ENCODE data around the gene BOLA2B. TPM values are rescaled to one million over a fixed set of nuclear protein-coding genes. Genes with fewer than 3 reads are reported as not detected.

BOLA2B gene
- total RNA-seq, 1 donor from 2014 or later, result 26.9 TPM

DNA sequence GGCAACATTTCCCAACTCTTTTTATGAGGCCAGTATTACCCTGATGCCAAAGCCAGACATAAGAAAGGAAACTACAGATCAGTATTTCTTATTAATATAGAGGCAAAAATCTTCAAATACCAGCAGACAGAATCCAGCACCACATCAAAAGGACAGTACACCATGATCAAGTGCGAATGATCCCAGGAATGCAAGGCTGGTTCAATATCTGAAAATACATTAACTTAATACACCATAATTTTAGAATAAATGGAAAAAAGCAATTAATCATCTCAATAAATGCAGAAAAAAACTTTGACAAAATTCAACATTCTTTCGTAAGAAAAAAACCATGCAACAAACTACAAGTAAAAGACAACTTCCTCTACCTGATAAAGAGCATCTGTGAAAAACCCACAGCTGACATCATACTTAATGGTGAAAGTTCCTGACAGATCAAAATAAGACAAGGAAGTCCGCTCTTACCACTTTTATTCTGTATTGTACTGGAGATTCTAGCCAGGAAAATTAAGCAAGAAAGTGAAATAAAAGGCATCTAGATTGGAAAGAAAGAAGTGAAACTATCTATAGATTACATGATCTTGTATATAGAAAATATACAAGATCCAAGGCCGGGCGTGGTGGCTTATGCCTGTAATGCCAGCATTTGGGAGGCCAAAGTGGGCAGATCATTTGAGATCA, 44.1 kb downstream of the BOLA2B start:
- intact Hi-C loops (cut with DNase I), result no loop called here
- DNase-seq (ENCODE audit: low spot score), result no peak
- ATAC-seq, result no peak

DNA sequence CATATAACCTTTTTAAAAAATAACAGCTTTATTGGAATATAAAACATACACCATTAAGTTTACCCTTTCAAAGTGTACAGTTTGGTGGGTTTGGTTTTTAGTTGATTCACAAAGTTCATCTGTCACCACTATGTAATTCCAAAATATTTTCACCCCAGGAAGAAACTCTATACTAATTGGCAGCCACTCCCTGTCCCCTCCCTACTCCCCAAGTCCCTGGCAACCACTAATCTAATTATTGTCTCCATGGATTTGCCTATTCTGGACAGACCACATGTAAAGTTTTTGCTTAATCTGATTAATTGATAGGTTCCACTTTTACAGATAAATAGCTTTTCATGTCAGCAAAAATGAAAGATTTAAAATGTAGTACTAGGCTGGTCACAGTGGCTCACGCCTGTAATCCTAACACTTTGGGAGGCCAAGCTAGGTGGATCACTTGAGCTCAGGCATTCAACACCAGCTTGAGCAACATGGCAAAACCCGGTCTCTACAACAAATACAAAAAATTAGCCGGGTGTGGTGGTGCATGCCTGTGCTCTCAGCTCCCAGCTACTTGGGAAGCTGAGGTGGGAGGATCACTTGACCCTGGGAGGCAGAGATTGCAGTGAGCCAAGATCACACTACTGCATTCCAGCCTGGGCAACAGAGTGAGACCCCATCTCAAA, 45.5 kb downstream of the BOLA2B start:
- ATAC-seq, result no peak
- no peak for DNase-seq (ENCODE audit: low spot score)
- intact Hi-C loops (cut with DNase I), result no loop called here

DNA sequence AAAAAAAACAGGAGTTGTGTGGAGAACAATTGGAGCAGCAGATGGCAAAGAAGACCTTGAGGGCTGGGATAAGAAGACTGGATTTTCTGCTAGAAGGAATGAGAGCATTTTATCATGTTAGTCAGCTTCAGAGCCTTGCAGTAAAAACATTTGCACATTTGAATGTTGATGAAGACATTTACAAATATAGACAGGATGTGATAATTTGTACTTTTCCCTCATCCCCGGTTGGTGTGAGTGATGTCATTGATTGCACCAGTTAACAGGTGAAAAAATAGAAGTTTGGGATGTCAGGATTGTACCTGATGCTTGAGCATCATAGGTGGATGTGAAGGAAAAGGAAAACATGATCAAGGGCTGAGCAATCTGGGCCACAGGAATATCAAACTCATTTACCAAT, 47.8 kb downstream of the BOLA2B start:
- ATAC-seq (no peak), DNase-seq (ENCODE audit: low spot score) (no peak)
- intact Hi-C loops (cut with DNase I), result no loop called here

DNA sequence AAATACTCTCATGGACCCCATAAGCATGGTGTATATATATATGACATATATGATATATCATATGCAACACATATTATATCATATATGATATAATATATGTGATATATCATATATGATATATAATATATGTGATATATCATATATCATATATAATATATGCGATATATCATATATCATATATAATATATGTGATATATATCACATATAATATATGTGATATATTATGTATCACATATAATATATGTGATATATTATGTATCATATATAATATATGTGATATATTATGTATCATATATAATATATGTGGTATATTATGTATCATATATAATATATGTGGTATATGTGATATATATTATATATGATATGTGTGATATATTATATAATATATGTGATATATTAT, 48.5 kb downstream of the BOLA2B start:
- intact Hi-C loops (cut with DNase I), result no loop called here
- ATAC-seq, result no peak

DNA sequence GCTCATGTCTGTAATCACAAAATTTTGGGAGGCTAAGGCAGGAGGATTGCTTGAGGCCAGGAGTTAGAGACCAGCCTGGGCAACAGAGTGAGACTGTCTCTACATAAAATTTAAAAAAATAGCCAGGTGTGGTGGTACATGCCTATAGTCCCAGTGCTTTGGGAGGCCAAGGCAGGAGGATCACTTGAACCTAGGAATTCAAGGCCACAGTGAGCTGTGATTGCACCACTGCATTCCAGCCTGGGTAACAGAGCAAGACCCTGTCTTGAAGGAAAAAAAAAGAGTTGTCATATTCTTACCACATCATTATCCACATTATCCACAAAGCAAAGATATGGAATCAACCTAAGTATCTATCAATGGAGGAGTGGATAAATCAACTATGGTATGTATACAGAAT, 49.4 kb downstream of the BOLA2B start:
- intact Hi-C loops (cut with DNase I), result no loop called here
- ATAC-seq (no peak), DNase-seq (ENCODE audit: low spot score) (no peak)

More for the DNA sequence above, 48.5 kb downstream of the BOLA2B start:
- no peak for DNase-seq (ENCODE audit: low spot score)

DNA sequence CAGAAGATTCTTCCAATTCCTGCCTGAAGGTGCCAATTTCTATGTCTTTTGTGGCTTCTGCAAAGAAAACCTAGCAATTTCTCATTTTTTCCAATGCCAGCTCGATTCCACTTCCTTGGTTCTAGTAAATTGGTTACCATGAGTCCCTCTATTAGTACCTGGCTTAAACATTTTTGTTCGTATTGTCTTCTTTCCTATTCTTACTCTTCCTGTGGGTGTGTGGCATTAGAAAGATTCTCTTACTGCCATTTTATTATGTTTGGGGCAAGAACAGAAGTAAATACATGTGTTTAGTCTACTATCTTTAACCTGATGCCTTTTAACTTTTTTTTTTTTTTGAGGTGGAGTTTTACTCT, 50.1 kb downstream of the BOLA2B start:
- ATAC-seq, result no peak
- DNase-seq (ENCODE audit: low spot score), result no peak
- intact Hi-C loops (cut with DNase I), result no loop called here

Other genes starting within 250 kb of the BOLA2B start
- 82.4 TPM for gene TMEM219, start 231.6 kb downstream of the BOLA2B start, total RNA-seq
- 51.8 TPM for gene TAOK2, start 219.8 kb downstream of the BOLA2B start, total RNA-seq
- 11.1 TPM for gene HIRIP3, start 198.0 kb downstream of the BOLA2B start, total RNA-seq
- gene INO80E, start 197.4 kb downstream of the BOLA2B start, total RNA-seq, result 59.2 TPM
- gene DOC2A, start 182.6 kb downstream of the BOLA2B start, total RNA-seq, result 0.67 TPM
- gene C16orf92, start 170.5 kb downstream of the BOLA2B start, total RNA-seq, result not detected
- gene TLCD3B, start 162.4 kb downstream of the BOLA2B start, total RNA-seq, result not detected
- gene ALDOA, start 127.9 kb downstream of the BOLA2B start, total RNA-seq, result 600 TPM
- 41.2 TPM for gene PPP4C, start 117.7 kb downstream of the BOLA2B start, total RNA-seq
- 1.7 TPM for gene TBX6, start 101.7 kb downstream of the BOLA2B start, total RNA-seq
- 96.4 TPM for gene YPEL3, start 97.5 kb downstream of the BOLA2B start, total RNA-seq
- gene GDPD3, start 80.1 kb downstream of the BOLA2B start, total RNA-seq, result 17.1 TPM
- gene MAPK3, start 70.4 kb downstream of the BOLA2B start, total RNA-seq, result 136 TPM
- 41.2 TPM for gene CORO1A, start 10.1 kb downstream of the BOLA2B start, total RNA-seq
- 18.5 TPM for gene SLX1A, start 209 bp upstream of the BOLA2B start, total RNA-seq
- 21.0 TPM for gene SULT1A3, start 5.6 kb upstream of the BOLA2B start, total RNA-seq
- 35.0 TPM for gene NPIPB13, start 54.8 kb upstream of the BOLA2B start, total RNA-seq
- gene CD2BP2, start 161.6 kb upstream of the BOLA2B start, total RNA-seq, result 49.8 TPM
- 39.6 TPM for gene TBC1D10B, start 176.8 kb upstream of the BOLA2B start, total RNA-seq
- not detected for gene MYL11, start 181.1 kb upstream of the BOLA2B start, total RNA-seq
- gene SEPTIN1, start 188.9 kb upstream of the BOLA2B start, total RNA-seq, result 7.2 TPM
- 6.7 TPM for gene ZNF48, start 201.8 kb upstream of the BOLA2B start, total RNA-seq
- 7.5 TPM for gene ZNF771, start 213.9 kb upstream of the BOLA2B start, total RNA-seq
- gene DCTPP1, start 236.4 kb upstream of the BOLA2B start, total RNA-seq, result 20.4 TPM

All from sciatic nerve (tissue), 2 donors.